Measurements from ENCODE around the gene TRIM50. TPM values are rescaled to one million over a fixed set of nuclear protein-coding genes. Genes with fewer than 3 reads are reported as not detected.

TRIM50 gene
- total and polyA plus RNA-seq, 9 of the 15 experiments (the other 6 are each of a cell fraction or from before 2014, with no cell fraction given), result not detected

GRCh38 chr7:73316521-73316920, 11.4 kb downstream of the TRIM50 start:
- Histone ChIP-seq H3K27ac (ENCODE audit: extremely low read depth, low read depth, low read length) (no peak overlapping the region), H3K4me2 (ENCODE audit: insufficient read depth, low read length) (no peak overlapping the region), H2AFZ (ENCODE audit: low read depth, low read length) (no peak overlapping the region), H3K9me3 (replicated peaks; ENCODE audit: control insufficient read depth, insufficient read depth, low read depth, low read length) (no peaks in the 10 kb centered on the region), H3K79me2 (ENCODE audit: control insufficient read depth, insufficient read depth, low read length) (no peaks in the 10 kb centered on the region), H3K36me3 (ENCODE audit: control insufficient read depth, insufficient read depth, low read length) (no peaks in the 10 kb centered on the region), H3K4me3 (no peak overlapping the region), H4K20me1 (replicated peaks; ENCODE audit: control insufficient read depth, insufficient read depth, low read length) (no peaks in the 10 kb centered on the region), H3K4me1 (replicated peaks in 1 of 2; ENCODE audit: control insufficient read depth in 2 of 2, insufficient read depth in 2 of 2, low read length in 2 of 2) (peaks cover 0 to 14% of the 10 kb centered on the region in 2 experiments; a peak in 2 of 5 replicates), H3K27me3 (ENCODE audit: control insufficient read depth in 2 of 2, insufficient read depth in 2 of 2, low read length in 2 of 2) (peaks cover 5 to 33% of the 10 kb centered on the region in 2 experiments; a peak in 3 of 5 replicates), H3K9ac (ENCODE audit: insufficient read depth in 1 of 2, low read depth in 2 of 2, low read length in 2 of 2) (peak overlapping the region in 1 of 2 experiments; percentile 2; a peak in 1 of 4 replicates), H3K9me1 (ENCODE audit: control insufficient read depth, insufficient read depth, low read length) (no peaks in the 10 kb centered on the region)
- BruUV-seq (replicated peaks), result no TSS peak
- intact Hi-C loops (cut with micrococcal nuclease), result no loop called here
- ChIA-PET POLR2A (interaction anchor here (1.4 kb wide), 1 partner anchor 8 kb away, joined by 4 read pairs; no protein-coding TSS in a partner anchor), CTCF (ENCODE audit: low intra/inter-chr PET ratio) (no interaction called here)
- in situ Hi-C loops (cut with MboI), result loop anchor here (5.0 kb wide), 1 partner anchor 116 kb away; the partner anchor contains the start of gene FZD9
- no peak for FAIRE-seq
- WGBS (ENCODE audit: insufficient coverage, low coverage, missing lambda C conversion rate), result 24% methylated on average over 9 of the region's 9 CpGs
- peak; percentile 18; the same call in 2 of the 3 replicates for ATAC-seq
- no peak for DNase-seq (ENCODE audit: extremely low read depth in 1 of 4, low spot score in 3 of 4)
- TF ChIP-seq ATF7 (IDR thresholded peaks at IDR 0.05), result no peak
- TF ChIP-seq USF1 (CRISPR knock-in tag; IDR thresholded peaks at IDR 0.05), result peak; percentile 54

GRCh38 chr7:73314271-73314670, 13.6 kb downstream of the TRIM50 start:
- no peak overlapping the region for H2AFZ ChIP-seq (ENCODE audit: low read depth, low read length)
- no peaks in the 10 kb centered on the region for H3K36me3 ChIP-seq (ENCODE audit: control insufficient read depth, insufficient read depth, low read length)
- peaks cover 2 to 10% of the 10 kb centered on the region in 2 experiments; a peak in 4 of 5 replicates for H3K4me1 ChIP-seq (replicated peaks in 1 of 2; ENCODE audit: control insufficient read depth in 2 of 2, insufficient read depth in 2 of 2, low read length in 2 of 2)
- H4K20me1 ChIP-seq (replicated peaks; ENCODE audit: control insufficient read depth, insufficient read depth, low read length), result no peaks in the 10 kb centered on the region
- H3K4me3 ChIP-seq, result no peak overlapping the region
- no peaks in the 10 kb centered on the region for H3K9me3 ChIP-seq (replicated peaks; ENCODE audit: control insufficient read depth, insufficient read depth, low read depth, low read length)
- H3K79me2 ChIP-seq (ENCODE audit: control insufficient read depth, insufficient read depth, low read length), result no peaks in the 10 kb centered on the region
- H3K9me1 ChIP-seq (ENCODE audit: control insufficient read depth, insufficient read depth, low read length), result no peaks in the 10 kb centered on the region
- H3K9ac ChIP-seq (ENCODE audit: insufficient read depth in 1 of 2, low read depth in 2 of 2, low read length in 2 of 2), result no peak overlapping the region
- CTCF ChIA-PET (ENCODE audit: low intra/inter-chr PET ratio), result no interaction called here
- no peak overlapping the region for H3K27ac ChIP-seq (ENCODE audit: extremely low read depth, low read depth, low read length)
- intact Hi-C loops (cut with micrococcal nuclease) (no loop called here), in situ Hi-C loops (cut with MboI) (no loop called here)
- H3K27me3 ChIP-seq (ENCODE audit: control insufficient read depth in 2 of 2, insufficient read depth in 2 of 2, low read length in 2 of 2), result peaks cover 0 to 22% of the 10 kb centered on the region in 2 experiments; a peak in 2 of 5 replicates
- DNase-seq (ENCODE audit: extremely low read depth in 1 of 4, low spot score in 3 of 4) (no peak), ATAC-seq (no peak), FAIRE-seq (no peak)
- no TSS peak for BruUV-seq (replicated peaks)
- POLR2A ChIA-PET, result interaction anchor here (0.6 kb wide), 1 partner anchor 12 kb away, joined by 3 read pairs; no protein-coding TSS in a partner anchor
- H3K4me2 ChIP-seq (ENCODE audit: insufficient read depth, low read length), result no peak overlapping the region
- 34% methylated on average over 5 of the region's 5 CpGs for WGBS (ENCODE audit: insufficient coverage, low coverage, missing lambda C conversion rate)
- TF ChIP-seq STAT6 (CRISPR knock-in tag; IDR thresholded peaks at IDR 0.05), result no peak
- no peak for TF ChIP-seq ASH1L (IDR thresholded peaks at IDR 0.05; ENCODE audit: borderline replicate concordance, low read depth, partially characterized antibody)
- no peak for TF ChIP-seq KAT8 (IDR thresholded peaks at IDR 0.05; ENCODE audit: low read depth)
- TF ChIP-seq SP1 (CRISPR knock-in tag; IDR thresholded peaks at IDR 0.05), result no peak
- TF ChIP-seq ZKSCAN3 (CRISPR knock-in tag; IDR thresholded peaks at IDR 0.05), result no peak
- no peak for TF ChIP-seq ZNF239 (CRISPR knock-in tag; IDR thresholded peaks at IDR 0.05)
- no peak for TF ChIP-seq ZBTB26 (CRISPR knock-in tag; IDR thresholded peaks at IDR 0.05)
- no peak for TF ChIP-seq ZNF583 (CRISPR knock-in tag; IDR thresholded peaks at IDR 0.05)
- no peak for TF ChIP-seq ZNF23 (CRISPR knock-in tag; IDR thresholded peaks at IDR 0.05)
- no peak for TF ChIP-seq HDAC3 (IDR thresholded peaks at IDR 0.05; ENCODE audit: borderline replicate concordance, partially characterized antibody)
- no peak for TF ChIP-seq KLF1 (tag; IDR thresholded peaks at IDR 0.05)
